HG03354 (cell line): Measurements from ENCODE around the gene FAM20A.

Experiments used
- ATAC-seq: cut with Tn5 transposase; IDR thresholded peaks from one replicate; pipeline ENCODE4 v1.9.1; 2021; ENCODE audit warnings: mild to moderate bottlenecking; ENCODE audit not compliant: unreplicated experiment, poor library complexity, severe bottlenecking

The FAM20A gene

DNA sequence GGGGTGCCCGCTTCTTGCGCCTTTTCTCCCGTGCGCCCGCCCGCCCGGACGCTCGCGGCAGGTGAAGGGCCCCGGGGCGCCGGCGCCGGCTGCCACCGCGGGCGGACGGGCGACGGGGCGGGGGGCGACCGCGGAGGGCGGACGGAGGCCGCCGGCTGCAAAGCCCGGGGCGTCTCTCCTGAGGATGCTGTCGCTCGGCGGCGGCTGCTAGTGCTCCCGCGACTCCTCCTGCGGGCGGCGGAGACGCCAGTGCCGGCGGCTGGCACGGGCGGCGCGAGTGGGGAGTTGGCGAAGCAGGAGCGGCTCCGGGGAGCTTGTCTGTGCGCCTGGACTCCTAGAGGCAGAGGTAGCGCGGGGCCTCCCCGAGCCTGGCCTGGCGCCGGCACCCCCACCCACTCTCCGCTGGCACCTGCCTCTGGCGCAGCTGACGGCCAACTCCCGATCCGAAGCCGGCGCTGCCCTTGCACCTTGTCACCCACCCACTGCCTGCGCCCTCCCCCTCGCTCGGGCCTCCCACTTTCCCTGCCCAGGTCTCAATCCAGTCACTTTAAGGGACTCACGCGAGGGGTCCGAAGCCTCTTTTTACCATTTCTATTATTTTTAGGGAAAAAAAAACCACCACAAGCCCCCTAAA, at the start of gene FAM20A:
FAM20A (minus strand) TSS at position 437 of the 634 bp plus-strand sequence. CDS start 701 bp downstream, outside the sequence.
- ATAC-seq = no peak

DNA sequence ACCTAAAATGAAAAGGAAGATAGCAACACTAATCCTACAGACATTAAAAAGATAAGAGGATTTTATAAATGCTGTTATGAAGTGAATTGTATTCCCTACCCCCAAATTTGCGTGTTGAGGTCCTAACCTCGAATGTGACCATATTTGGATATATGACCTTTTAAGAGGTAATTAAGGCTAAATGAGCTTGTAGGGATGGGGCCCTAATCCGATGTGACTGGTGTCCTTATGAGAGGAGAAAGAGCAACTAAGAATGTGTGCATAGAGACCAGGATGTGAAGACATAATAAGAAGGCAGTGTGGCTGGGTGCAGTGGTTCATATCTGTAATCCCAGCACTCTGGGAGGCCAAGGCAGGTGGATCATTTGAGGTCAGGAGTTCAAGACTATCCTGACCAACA, 48.2 kb upstream of the FAM20A start:
- ATAC-seq = no peak

DNA sequence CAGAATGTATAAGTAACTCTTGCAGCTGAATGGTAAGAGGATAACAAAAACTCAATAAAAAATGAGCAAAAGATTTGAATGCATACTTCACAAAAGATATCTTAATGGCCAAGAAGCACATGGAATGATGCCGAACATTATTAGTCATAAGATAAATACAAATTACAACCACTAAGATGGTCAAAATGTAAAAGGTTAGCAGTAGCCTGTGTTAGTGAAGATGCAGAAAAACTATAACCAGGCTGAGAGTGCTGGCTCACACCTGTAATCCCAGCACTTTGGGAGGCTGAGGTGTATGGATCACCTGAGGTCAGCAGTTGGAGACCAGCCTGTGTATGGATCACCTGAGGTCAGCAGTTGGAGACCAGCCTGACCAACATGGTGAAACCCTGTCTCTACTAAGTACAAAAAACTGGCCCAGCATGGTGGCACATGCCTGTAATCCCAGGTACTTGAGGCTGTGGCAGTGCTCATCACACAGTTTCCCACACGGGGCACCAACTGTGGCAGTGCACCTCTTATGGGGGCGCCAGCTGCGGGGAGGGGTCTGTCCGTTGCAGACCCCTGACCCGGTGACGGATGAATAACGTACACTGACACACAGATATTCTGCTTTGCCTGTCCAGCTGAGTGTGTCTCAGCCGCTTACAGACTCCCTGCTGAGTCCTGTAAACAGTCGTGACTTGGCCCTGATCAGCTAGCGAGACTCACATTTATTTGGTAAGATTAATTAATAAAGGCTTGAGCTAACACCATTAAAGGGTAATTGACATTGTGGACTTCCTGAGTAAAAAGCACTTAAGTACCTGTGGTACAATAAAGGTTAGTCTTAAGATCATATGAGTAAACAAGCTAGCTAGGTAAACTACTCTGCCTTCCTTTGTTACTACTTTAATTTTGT, 45.7 kb upstream of the FAM20A start:
- no peak for ATAC-seq

DNA sequence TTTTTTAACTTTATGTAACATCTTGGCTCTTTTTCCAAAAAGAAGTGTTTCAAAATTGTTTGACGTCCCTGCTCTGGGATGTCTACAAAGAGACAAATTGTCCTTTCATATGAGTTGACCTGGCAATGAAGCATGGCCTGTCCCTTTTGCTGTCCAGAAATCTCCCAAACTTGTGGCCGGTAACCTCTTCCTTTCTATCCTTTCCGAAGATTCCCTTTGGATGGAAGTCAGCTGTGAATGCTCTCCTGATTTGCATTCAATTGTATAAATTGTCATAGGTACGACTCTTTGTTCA, 40.9 kb upstream of the FAM20A start:
- no peak for ATAC-seq

DNA sequence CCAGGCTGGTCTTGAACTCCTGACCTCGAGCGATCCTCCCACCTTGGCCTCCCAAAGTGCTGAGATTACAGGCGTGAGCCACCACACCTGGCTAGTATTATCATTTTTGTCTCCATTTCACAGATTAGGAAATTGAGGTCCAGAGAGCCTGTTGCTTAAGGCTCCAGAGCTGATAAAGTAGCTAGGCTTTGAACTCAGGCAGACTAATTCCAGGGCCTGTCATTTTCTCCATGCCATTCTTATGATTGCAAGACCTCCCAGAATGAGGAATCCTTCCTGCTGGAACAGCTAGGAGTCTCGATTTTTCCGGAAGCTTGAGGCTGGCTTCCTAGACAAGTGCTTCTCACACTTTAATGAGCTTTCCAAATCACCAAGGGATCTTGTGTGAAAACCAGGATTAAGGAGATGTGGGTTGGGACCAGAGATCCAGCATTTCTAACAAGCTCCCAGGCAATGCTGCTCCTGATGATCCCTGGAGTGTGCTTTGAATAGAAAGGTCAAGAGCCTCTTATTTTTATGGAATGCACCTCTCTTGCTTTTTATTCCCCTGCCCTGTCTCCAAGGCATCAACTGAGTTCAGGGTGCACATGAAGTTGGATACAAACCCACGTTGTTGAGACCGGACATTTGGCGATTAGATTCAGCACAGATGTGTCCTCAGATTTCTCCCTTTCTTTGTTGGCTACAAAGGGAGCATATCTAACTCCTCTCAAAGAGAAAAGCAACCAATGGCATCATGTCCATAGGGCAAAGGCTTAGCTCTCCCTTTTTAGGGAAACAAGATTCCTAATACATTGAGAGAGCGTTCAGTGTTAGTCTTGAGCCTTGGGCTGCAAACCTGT, 40.3 kb upstream of the FAM20A start:
- no peak for ATAC-seq

DNA sequence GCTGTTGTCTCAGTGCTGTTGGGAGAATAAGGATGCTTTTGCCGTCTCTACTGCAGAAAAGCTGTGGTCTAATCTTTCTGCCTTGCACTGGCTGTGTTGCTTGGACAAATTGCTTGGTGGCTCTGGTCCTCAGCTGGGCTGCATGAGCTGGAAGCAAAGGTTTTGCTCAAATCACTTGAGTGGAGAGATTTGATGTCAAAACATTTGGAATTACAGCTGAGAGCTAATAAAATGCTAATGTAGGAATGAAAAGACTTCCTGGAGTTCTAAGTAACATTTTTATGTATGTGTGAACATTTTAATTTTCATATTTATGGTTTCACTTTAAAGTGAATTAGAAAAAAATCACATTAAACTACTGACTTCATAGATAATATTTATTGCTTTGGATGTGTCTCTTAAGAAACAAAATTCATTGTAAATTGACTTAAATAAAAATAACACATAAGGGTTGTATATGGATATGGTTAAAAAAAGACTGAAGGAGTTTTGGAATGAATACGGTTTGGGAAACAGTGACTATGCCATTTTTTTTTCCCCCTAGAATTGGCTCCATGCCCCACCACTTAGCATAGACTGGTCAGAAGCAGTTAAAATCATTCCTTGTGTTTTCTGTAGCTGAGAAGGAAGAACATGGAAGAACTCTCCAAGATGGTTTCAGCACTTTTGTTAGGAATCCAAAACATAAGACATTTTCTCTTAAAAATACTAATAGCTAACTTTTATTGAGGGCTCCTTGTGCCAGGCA, 39.2 kb upstream of the FAM20A start:
- no peak for ATAC-seq

DNA sequence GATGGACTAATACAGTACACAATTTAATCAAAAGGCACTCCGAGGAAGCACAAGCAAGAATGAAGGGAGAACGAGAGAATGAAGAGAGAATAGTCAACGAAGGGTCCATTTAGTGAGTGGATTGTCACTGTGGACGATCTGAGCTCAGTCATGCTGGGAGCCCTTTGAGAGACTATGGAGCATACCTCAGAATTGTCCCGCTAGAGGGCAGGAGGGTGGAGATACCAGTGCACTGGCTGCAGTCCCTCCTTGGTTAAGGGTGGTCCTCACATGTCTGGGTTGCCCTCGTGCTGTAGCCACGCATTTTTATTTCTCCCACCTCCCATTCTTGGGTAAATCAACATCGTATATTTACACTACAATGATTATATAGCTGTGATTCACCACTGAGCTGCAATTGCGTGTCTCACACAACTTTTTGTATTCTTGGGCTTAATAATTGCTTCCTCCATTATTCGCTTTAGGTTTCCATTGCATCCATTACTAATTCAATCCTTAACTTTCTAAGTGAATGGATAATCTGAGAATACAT, 33.2 kb upstream of the FAM20A start:
- no peak for ATAC-seq

DNA sequence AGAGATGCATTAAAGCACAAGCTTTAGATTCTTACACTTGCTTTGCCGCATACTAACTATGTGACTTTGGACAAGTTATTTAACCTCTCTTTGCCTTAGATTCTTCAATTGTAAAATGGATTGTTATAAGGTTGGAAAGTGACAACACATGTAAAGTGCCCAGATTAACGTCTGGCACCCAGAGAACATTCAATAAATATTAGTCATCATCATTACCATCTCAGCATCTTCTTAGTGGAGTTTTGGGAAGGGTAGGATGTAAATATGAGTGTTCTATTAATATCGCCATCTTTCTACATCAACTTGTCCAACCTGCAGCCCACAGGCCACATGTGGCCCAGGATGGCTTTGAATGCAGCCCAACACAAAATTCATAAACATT, 27.4 kb upstream of the FAM20A start:
- ATAC-seq = no peak

DNA sequence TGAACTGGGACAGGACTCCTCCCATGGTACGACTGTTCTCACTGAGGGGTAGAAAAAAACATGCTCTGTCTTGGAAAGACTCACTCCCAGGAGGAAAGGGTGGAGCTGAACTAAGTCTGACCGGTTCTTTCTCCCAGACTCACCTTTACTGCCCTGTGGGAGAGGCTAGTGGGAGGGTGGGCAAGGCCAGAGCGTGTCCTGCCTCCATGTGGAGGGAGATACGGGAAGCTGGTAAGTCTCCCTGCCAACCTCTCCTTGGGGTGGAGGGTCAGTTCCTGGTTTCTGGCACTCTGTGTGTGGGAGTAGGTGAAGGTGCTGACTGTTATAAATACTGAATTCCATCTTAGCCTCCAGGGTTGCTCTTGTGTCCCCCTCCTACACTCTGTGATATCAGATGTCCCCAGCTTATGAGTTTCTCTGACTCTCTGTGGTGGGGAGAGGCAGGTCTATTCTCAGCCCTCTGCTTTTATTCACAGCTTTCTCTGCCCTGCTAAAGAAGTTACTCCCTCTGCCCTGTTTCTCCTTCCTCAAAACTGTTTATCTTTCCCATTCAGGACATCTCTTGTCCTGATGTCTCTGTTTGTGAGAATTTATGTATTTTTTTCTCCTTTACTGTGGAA, 26.9 kb upstream of the FAM20A start:
- no peak for ATAC-seq

DNA sequence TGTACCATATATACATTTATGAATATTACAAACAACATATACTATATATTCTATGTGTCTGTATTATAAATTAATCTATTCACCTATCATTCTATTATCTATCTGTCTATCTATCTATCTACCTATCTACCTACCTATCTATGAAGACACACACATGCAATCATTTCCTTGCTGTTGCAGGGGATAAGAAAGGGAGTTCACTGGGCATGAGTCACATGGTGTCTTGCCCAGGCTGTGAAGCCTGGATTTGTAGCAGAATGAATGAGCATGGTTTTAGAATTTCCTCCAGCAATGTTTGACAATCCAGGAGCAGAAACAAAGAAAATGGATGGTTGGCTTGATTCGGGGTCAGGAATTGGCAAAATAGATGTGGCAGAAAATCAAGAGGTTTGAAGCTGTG, 23.2 kb upstream of the FAM20A start:
- no peak for ATAC-seq

DNA sequence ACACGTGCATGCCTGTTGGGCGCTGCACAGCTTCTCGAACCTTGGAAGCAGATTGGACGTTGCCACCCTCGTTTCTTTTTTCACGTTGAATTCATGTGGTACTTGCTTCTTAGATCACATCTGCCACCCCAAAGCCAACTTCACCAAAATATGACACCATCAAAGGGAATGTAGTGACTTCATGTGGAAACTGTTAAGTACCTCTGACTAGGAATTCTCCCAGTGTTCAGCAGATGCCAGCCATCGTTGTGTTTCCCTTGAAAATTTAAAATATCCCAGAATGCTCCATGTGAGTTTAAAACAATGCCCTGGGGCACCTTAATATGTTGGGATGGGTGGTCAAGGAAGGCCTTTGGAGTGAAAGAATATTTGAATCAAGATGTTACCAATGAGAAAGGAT, 22.6 kb upstream of the FAM20A start:
- ATAC-seq = no peak

DNA sequence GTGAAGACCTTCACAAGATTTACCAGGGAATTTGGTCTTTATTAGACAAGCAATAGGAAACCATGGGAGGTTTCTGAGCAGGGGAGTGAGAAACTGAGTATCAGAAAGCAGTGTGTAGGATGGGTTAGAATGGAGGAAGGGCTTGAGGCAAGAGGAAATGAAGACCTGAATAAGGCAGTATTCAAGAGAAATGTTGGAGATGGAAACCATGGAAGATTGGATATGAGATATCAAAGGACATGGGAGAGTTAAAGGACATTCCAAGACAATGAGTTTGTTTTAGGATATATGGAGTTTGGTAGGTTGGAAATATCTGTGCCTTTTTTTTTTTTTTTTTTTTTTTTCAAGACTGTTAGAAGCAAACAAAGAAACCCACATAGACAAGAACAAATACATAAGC, 21.3 kb upstream of the FAM20A start:
- no peak for ATAC-seq

DNA sequence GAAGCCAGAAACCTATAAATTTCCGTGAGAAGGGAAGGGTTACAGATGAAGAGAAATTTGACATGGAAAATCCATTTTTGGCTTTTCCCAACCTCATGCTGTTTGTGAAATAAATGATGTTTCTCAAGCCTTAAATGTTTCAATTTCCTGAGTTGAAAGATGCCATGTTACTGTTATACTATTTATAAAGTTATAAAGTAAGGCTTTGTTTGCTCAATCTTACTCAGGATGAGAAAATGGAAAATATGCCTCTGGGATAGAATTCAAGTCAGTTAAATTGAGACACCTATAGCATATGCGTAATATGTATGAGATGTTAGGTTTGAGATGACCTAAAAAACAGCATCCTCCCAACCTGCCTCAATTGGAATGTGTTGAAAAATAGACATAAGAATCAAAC, 19.9 kb upstream of the FAM20A start:
- no peak for ATAC-seq

DNA sequence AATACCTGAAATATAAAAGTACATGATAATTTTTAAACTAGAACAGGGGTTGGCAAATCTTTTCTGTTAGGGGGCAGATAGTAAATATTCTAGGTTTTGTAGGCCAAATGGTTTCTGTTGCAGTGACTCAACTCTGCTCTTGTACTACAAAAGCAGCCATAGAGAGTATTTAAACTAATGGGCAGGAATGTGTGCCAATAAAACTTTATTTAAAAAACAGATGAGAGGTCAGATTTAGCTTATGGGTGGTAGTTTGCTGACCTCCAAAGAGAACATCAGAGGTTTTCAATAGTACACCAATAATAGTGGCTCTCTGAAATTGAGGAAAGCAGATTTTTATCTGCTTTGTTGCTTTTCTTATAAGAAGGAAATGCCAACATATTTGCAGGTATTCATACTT, 15.2 kb upstream of the FAM20A start:
- ATAC-seq = no peak

DNA sequence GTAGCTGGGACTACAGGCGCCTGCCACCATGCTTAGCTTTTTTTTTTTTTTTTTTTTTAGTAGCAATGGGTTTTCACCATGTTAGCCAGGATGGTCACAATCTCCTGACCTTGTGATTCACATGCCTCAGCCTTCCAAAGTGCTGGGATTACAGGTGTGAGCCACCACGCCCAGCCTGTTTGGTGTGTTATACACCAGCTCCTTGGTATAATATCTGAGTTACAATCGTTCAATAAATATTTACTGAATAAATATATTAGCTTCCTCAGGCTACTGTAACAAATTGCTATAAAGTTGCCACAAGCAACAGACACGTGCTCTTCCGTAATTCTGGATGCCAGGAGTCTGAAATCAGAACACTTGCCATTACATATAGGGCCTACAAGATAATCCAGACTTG, 13.6 kb upstream of the FAM20A start:
- ATAC-seq = no peak

DNA sequence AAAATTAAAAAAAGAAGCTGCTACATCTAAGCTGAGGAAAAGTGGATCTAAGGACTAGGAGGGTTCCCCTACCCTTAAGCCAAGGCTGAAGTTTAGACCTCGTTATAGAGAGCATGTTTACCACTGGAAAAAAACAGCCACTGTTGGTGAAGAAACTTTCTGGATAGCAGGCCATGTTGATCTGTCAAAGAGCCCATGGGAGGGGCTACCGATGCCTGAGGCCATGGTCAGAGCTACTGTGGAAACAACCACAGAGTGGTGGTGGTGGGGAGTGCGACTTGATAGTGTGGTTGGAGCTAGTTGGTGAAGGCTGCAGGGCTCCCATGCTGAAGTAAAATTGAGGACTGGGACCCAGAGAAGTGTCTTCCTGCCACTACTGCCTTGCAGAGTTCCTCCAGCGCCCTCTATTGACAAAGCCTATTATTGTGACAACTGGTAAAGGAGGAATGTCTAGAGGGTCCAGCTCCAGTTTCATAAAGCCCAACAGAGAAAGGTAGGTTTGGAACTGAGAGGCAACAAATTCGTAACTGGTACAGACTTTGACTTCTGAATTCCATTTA, 12.7 kb upstream of the FAM20A start:
- ATAC-seq = peak; percentile 62

DNA sequence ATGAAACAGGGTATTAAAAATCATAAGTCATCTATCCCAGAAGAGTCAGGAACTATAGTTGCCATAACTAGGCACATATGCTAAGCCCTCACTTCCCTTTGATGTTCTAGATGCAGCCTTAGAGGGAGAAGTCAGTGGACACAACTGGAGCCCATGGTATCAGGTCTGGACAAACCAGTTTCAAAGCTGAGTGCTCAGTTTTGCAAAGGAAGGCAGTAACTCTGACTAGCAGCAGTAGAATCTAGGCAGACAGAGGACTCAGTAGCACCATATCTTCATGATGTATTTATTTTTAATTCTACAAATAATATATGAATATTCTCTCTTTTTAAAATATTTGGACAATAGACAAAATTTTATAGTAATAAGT, 11.7 kb upstream of the FAM20A start:
- no peak for ATAC-seq

DNA sequence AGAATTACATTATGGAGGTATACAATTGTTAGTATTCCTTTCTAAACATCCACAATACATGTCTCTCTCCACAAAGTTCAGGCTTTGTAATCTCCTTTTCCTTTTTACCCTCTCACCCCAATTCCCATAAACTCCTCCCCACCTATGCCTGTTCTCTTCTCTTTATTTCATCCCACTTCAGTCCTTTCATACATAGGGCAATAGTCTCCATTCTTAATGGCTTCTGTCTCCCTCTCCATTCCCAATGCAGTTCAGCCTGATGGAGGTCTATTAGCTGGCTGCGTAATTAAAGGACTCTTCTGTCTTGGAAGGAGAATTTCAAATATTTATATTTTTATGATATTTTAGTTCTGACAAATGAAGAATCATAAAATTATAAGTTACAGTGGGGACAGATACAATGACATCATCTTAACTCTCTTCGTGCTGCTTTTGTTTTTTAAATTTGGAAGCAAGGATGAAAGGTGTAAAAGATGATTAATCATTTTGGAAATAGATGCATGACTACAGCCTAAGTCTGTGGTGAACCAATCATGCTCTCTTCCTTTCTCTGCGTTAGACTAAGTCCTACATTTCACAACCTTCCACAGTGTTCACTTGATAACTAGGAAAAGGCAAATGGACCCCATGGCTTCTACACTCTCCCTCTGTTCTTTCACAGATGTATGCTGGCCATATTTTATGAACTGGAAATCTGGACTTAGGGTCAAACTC, 11.2 kb upstream of the FAM20A start:
- no peak for ATAC-seq
